GM18526 (cell line): ENCODE data around the gene GLIS1.

ENCODE experiments used
- POLR2A ChIP-seq: IDR thresholded peaks from 3 replicates; pipeline ENCODE4 v1.6.1; 2011; ENCODE audit not compliant: insufficient read length; ENCODE audit errors: extremely low read depth

Gene GLIS1

DNA sequence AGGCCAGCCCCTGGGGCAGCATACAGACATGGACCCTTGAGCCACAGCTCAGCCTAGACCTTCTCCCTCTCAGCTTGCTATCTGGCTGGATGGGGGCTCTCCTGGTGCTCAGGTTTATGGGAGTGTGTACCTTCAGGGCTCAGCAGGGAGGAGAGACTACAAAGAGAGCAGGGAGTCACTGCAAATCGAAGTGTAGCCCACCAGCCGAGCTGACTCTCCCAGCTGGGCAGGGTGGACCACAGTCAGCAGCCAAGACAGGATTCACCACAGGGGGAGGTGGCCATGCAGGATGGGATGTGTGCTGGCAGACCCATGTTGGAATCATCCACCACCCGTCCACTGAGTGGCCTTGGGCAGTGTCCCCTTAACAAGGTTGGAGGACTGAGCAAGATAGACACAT, 78.3 kb downstream of the GLIS1 start:
- no peak for TF ChIP-seq POLR2A

- TF ChIP-seq POLR2A: no peak
Observed at GRCh38 chr1:53659436-53659835, 79.5 kb downstream of the GLIS1 start.

DNA sequence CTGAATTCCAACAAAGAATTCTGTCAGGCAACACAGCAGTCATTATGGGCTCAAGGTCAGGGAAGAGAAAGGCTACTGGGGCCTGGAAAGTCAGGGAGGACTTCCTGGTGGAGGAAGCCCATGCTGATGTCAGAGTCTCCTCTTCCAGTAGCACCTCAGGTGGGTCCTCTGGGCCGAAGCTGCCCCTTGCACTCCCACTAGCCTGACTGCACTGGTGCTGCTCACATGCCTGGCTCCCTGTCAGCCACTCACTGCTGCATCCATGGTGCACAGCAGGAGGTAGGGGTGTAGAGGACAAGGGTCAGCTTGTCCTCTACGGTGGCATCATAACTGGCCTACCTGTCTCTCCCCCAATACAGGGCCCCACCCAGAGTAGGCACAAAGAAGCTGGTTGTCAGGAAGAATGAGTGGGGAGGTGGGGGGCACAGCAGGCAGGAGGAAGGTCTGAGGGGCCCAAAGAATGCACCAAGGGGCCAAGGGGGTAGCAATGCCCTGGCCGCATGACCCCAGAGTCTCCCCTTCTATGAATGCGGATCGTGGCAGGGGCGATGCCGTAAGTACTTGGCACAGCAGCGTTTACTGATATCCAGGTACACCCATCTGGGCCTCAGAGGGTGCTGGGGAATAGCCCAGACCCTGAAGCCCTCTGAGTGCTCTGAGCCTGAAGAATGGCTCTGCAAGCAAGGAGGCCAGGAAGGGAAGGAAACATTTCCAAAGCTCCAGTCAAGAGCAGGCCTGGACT, 80.3 kb downstream of the GLIS1 start:
- TF ChIP-seq POLR2A: no peak

DNA sequence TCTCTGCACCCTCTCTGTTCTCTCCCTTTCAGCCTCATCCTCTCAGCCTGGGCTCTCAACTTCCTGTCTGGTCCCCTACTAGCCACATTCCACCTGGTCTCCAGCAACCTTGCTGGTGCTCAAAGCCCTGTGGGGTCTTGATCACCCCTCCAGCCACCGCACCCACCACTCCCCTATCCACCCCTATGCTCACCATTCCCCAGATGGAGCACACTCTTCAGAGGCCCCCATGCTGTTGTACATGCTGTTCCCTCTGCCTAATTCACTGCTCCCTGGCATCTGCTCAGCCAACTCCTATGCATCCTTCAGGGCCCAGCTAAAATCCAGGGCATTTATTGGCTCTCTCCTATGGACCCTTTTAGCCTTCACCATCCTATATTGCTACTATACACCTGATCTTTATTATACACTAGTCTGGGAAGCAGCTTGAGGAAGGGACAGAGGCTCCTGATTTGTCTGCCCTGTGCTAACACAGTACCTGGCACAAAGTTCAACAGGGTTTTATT, 81.0 kb downstream of the GLIS1 start:
- no peak for TF ChIP-seq POLR2A

GRCh38 chr1:53657531-53657805, 81.5 kb downstream of the GLIS1 start:
- TF ChIP-seq POLR2A: no peak

GRCh38 chr1:53656747-53657530, 82.0 kb downstream of the GLIS1 start:
- TF ChIP-seq POLR2A: no peak

DNA sequence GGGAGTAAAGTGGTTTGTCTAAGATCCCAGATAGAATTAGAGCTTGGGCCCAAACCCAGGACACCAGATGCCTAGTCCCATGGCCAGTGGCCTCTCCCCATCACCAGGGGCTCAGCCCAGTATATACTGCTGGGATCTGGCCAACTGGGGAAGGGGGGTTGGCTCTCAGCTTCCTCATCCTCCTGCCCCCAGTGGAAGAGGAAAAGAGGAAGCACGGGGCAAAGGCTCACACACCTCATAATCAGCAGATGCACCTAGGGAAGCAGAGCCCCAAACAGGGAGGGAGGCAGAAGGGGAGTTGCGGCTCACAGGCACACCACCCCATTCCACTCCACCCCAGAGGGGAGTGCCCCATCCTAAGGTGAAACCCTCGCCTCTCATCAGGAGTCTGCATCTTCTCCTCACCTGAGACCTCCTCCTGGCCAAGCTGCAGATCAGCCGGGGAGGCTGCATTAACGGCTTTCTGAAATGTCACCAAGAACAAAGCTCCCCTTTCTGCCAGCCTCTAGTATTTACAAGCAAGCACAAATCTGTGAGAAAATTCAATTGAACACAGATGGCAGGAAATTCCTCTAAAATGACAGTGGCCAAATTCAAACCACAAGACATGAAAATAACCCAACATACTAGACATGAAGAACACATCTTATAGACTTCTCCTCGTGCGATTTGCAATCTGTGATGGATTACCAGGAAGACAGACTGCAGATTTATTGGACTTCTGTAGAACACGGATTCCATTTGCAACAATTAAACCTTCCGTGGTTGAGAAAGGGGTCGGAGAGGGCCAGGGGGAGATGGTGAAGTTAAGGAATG, 82.8 kb downstream of the GLIS1 start:
- no peak for TF ChIP-seq POLR2A

- no peak for TF ChIP-seq POLR2A
Observed at GRCh38 chr1:53654216-53655210, 84.5 kb downstream of the GLIS1 start.

- TF ChIP-seq POLR2A: no peak
Observed at GRCh38 chr1:53653631-53654030, 85.3 kb downstream of the GLIS1 start.

- TF ChIP-seq POLR2A: no peak
Observed at GRCh38 chr1:53653200-53653575, 85.8 kb downstream of the GLIS1 start.

GRCh38 chr1:53652441-53653199, 86.3 kb downstream of the GLIS1 start:
- TF ChIP-seq POLR2A: no peak

DNA sequence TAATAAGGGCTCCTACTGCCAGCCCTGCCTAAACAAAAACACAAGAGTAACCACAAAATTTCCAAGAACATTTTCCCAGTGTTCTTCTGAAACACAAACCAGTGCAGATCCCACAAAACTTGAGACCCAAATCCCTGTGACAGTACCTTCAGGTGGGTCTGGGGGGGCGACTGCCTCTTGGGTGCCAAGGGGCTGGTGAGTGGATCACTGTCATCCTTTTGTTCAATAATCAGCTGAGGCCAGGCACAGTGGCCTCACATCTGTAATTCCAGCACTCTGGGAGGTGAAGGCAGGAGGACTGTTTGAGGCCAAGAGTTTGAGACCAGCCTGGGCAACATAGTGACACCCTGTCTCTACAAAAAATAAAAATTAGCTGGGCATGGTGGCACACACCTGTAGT, 87.6 kb downstream of the GLIS1 start:
- no peak for TF ChIP-seq POLR2A

- no peak for TF ChIP-seq POLR2A
Observed at GRCh38 chr1:53648516-53648915, 90.4 kb downstream of the GLIS1 start.

DNA sequence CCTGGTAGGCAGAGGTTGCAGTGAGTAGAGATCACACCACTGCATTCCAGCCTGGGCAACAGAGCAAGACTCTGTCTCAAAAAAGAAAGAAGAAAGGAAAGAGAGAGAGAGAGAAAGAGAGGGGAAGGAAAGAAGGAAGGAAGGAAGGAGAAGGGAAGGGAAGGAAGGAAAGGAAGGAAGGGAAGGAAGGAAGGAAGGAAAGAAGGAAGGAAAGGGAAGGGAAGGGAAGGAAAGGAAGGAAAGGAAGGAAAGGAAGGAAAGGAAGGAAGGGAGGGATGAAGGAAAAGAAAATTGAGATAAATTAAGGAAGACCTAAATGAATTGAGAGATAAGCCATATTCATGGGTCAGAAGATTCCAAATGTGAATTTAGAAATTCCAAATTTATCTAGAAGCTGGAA, 92.2 kb downstream of the GLIS1 start:
- TF ChIP-seq POLR2A: no peak
